Naive thymus-derived CD8-positive, alpha-beta T cell (primary cell): Measurements from ENCODE around the gene BACH2. TPM values are rescaled to one million over a fixed set of nuclear protein-coding genes. Genes with fewer than 3 reads are reported as not detected.

Source experiments
- ATAC-seq, 2 donors: fragments of 150-1000 bp; cut with Tn5 transposase in 1 of 2; sonication (Bioruptor Pico), chemical (Tn5 transposase) in 1 of 2; 1 replicate in 1 of 2; 2 replicates in 1 of 2; pipeline ENCODE4 v1.10.0; 2021; ENCODE audit warnings: mild to moderate bottlenecking in 2 of 2, moderate library complexity in 2 of 2
- POLR2A ChIA-PET: fragments of 350-600 bp; sonication (Branson Sonifier 250); formaldehyde crosslinking; loops from one replicate; lab custom pipeline; 2021; ENCODE audit warnings: antibody characterized with exemption; lab: Charles Lee
- DNase-seq, 10 donors: peaks; one replicate each; pipeline versions ENCODE4 v3.0.0 to v3.0.0-alpha.2; 2020 to 2022
- H3K27ac Mint-ChIP-seq, 10 donors: one replicate each; pipeline ENCODE4 v1.8.0; 2020 to 2022; ENCODE audit warnings: mild to moderate bottlenecking in 10 of 10, mixed read lengths in 10 of 10, moderate library complexity in 4 of 10, inconsistent platforms in 1 of 10
- H3K27me3 Mint-ChIP-seq, 5 donors: one replicate each; pipeline ENCODE4 v1.8.0; 2021 to 2022; ENCODE audit warnings: mixed read lengths in 5 of 5
- H3K36me3 Mint-ChIP-seq, 3 donors: one replicate each; pipeline ENCODE4 v1.8.0; 2020 to 2022; ENCODE audit warnings: mixed read lengths in 3 of 3, mild to moderate bottlenecking in 2 of 3, inconsistent platforms in 1 of 3
- H3K4me1 Mint-ChIP-seq, 4 donors: one replicate each; pipeline ENCODE4 v1.8.0; 2021 to 2022; ENCODE audit warnings: mixed read lengths in 4 of 4
- H3K4me3 Mint-ChIP-seq, 10 donors: one replicate each; pipeline ENCODE4 v1.8.0; 2020 to 2022; ENCODE audit warnings: mild to moderate bottlenecking in 10 of 10, mixed read lengths in 10 of 10, moderate library complexity in 6 of 10, inconsistent platforms in 1 of 10
- H3K9me3 Mint-ChIP-seq, 9 donors: one replicate each; pipeline ENCODE4 v1.8.0; 2020 to 2022; ENCODE audit warnings: mixed read lengths in 9 of 9, mild to moderate bottlenecking in 3 of 9, inconsistent platforms in 1 of 9, moderate library complexity in 1 of 9
- microRNA-seq: library from miRNA; unstranded; fragments of <30 nt; microRNA quantifications from one replicate; pipeline ENCODE4 v1.2.0, GENCODE V29; 2022; ENCODE audit warnings: borderline microRNAs expressed
- polyA plus RNA-seq, 3 donors: library from polyadenylated mRNA; unstranded; fragments of 300-500 nt; fragmentation: Illumina TruSeq; gene quantifications; one replicate each; pipeline ENCODE4 v1.2.3, GENCODE V29; 2021
- total RNA-seq, 8 experiments: library from RNA in 2 of 8; stranded (reverse) in 2 of 8; gene quantifications; one replicate each; pipeline ENCODE4 v1.2.3 and lab custom pipeline; 2021 to 2026

The BACH2 gene
- total and polyA plus RNA-seq, 5 experiments from 2014 or later = 17.5 to 126 (median 29.3) TPM

DNA sequence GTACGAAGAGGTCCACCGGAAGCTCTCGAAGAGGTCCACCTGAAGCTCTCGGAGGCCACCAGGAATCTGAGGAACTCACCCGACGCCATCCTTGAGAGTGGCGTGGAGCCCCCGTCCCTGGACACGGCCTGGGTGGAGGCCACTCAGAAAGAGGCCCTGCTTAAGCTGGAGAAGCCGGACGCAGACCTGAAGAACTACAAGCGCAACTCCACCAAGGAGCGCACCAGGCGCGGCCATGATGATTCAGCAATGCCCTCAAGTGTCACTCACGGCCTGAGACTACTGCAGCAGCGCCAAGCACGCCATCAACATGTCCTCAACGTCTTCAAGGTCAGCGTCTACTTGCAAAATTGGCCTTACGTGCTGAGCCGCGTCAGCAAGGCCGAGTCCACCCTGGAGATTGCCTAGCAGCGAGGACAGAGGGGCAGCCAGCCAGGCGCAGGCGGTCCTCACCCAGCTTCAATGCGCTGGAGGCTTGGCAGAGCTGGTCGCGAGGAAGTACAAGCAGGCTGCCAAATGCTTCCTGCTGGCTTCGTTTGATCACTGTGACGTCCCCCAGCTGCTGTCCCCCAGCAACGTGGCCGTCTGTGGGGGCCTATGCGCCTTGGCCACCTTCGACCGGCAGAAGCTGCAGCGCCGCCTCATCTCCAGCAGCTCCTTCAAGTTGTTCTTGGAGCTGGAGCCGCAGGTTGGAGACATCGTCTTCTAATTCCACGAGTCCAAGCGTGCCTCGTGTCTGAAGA, 410.1 kb downstream of the BACH2 start:
- POLR2A ChIA-PET = no interaction called here
- no peak for ATAC-seq
- no peaks in the 10 kb centered on the region for H3K9me3 Mint-ChIP-seq
- peaks cover 11 to 16% (median 14%) of the 10 kb centered on the region in 5 donors for H3K27me3 Mint-ChIP-seq
- H3K36me3 Mint-ChIP-seq = no peaks in the 10 kb centered on the region
- no peak overlapping the region for H3K4me3 Mint-ChIP-seq
- H3K4me1 Mint-ChIP-seq = peaks cover 0 to 5% (median 0%) of the 10 kb centered on the region in 4 donors
- H3K27ac Mint-ChIP-seq = no peak overlapping the region
- DNase-seq = no peak

Small RNA genes within 50 kb of the gene (microRNA-seq; reads per million reads assigned to microRNA genes)
- 3.1 reads per million for gene MIR4464
